HG03159 (cell line): Measurements from ENCODE around the gene GRID2IP.

Experiments used
- ATAC-seq: cut with Tn5 transposase; IDR thresholded peaks from one replicate; pipeline ENCODE4 v1.9.1; 2021; ENCODE audit warnings: mild to moderate bottlenecking, moderate library complexity; ENCODE audit not compliant: unreplicated experiment

Gene GRID2IP

GRCh38 chr7:6563936-6564770 is 12.9 kb upstream of the GRID2IP start:
- no peak for ATAC-seq

- ATAC-seq: no peak
These were observed 10.8 kb upstream of the GRID2IP start for GRCh38 chr7:6562106-6562505.

GRCh38 chr7:6559896-6560295 is 8.6 kb upstream of the GRID2IP start:
- ATAC-seq: no peak

GRCh38 chr7:6558837-6559236 is 7.6 kb upstream of the GRID2IP start:
- no peak for ATAC-seq

GRCh38 chr7:6556196-6556595 is 4.9 kb upstream of the GRID2IP start:
- no peak for ATAC-seq

- no peak for ATAC-seq
These were observed 3.6 kb upstream of the GRID2IP start for GRCh38 chr7:6554848-6555247.

GRCh38 chr7:6553448-6554044 is 2.3 kb upstream of the GRID2IP start:
- ATAC-seq: no peak

- no peak for ATAC-seq
These were observed 3.9 kb downstream of the GRID2IP start for GRCh38 chr7:6547400-6547799.

GRCh38 chr7:6546498-6547251 is 4.6 kb downstream of the GRID2IP start:
- no peak for ATAC-seq

- ATAC-seq: no peak
These were observed 5.7 kb downstream of the GRID2IP start for GRCh38 chr7:6545398-6546126.

GRCh38 chr7:6542368-6542767 is 8.9 kb downstream of the GRID2IP start:
- ATAC-seq: no peak

- ATAC-seq: no peak
These were observed 14.7 kb downstream of the GRID2IP start for GRCh38 chr7:6536262-6537260.

GRCh38 chr7:6533893-6534495 is 17.3 kb downstream of the GRID2IP start:
- ATAC-seq: no peak

GRCh38 chr7:6532516-6532915 is 18.7 kb downstream of the GRID2IP start:
- ATAC-seq: no peak

- no peak for ATAC-seq
These were observed 19.6 kb downstream of the GRID2IP start for GRCh38 chr7:6531492-6532279.

GRCh38 chr7:6530626-6531491 is 20.4 kb downstream of the GRID2IP start:
- no peak for ATAC-seq

GRCh38 chr7:6529643-6530042 is 21.6 kb downstream of the GRID2IP start:
- no peak for ATAC-seq
